ENCODE data around the gene TUSC2. TPM values are rescaled to one million over a fixed set of nuclear protein-coding genes. Genes with fewer than 3 reads are reported as not detected.

TUSC2 gene
- total and polyA plus RNA-seq, 2 donors (not counting 1 experiment from before 2014, with no cell fraction given), result 13.4 to 15.3 TPM

DNA sequence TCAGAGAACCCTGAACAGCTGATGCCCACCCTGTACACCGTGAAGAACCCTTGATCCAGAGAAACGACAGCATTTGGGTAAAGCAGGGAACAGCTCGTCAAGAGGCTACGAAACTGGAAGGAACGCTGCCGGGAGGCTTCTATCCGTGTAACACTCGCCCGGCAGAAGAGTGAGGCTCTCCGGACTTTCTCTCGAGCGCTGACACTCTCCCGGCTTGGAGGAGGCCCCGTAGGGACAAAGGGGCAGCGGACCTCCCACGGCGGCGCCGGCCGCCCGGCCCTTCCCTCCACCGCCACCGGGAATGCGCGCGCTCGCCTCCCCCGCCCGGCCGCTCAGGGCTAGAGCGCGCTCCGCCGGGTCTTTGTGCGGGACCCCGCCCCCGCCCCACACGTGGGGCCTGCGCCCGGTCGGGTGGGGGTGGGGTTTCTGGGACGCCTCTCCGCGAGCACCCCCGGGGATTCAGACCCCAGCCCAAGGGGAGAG lies 7.1 kb downstream of the TUSC2 start:
- peak overlapping the region; percentile 99 for H3K27ac ChIP-seq (ENCODE audit: insufficient read depth, low read length)
- no peaks in the 10 kb centered on the region for H4K20me1 ChIP-seq (ENCODE audit: control insufficient read depth, extremely low read depth, insufficient read depth, low read length)
- peaks cover 7% of the 10 kb centered on the region for H3K4me1 ChIP-seq (ENCODE audit: control insufficient read depth, extremely low read depth, insufficient read depth, low read length)
- no peak overlapping the region for H2AFZ ChIP-seq (ENCODE audit: low read length)
- no peaks in the 10 kb centered on the region for H3K27me3 ChIP-seq (ENCODE audit: control insufficient read depth, insufficient read depth, low read length)
- peaks cover 19% of the 10 kb centered on the region for H3K36me3 ChIP-seq (ENCODE audit: control insufficient read depth, insufficient read depth, low read length)
- TF ChIP-seq, protein P1, sequence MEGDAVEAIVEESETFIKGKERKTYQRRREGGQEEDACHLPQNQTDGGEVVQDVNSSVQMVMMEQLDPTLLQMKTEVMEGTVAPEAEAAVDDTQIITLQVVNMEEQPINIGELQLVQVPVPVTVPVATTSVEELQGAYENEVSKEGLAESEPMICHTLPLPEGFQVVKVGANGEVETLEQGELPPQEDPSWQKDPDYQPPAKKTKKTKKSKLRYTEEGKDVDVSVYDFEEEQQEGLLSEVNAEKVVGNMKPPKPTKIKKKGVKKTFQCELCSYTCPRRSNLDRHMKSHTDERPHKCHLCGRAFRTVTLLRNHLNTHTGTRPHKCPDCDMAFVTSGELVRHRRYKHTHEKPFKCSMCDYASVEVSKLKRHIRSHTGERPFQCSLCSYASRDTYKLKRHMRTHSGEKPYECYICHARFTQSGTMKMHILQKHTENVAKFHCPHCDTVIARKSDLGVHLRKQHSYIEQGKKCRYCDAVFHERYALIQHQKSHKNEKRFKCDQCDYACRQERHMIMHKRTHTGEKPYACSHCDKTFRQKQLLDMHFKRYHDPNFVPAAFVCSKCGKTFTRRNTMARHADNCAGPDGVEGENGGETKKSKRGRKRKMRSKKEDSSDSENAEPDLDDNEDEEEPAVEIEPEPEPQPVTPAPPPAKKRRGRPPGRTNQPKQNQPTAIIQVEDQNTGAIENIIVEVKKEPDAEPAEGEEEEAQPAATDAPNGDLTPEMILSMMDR (conservative IDR thresholded peaks at IDR 0.05 in 1 of 2, IDR thresholded peaks at IDR 0.05 in 1 of 2; ENCODE audit: low read depth in 1 of 2, low read length in 2 of 2), result no peak
- TF ChIP-seq EZH2 (IDR thresholded peaks at IDR 0.05; ENCODE audit: low read length, missing control alignments), result no peak
- DNase-seq (ENCODE audit: low read depth in 2 of 2), result peak; percentile 65
- no peaks in the 10 kb centered on the region for H3K9me3 ChIP-seq (ENCODE audit: control insufficient read depth, insufficient read depth, low read depth, low read length)
- peak overlapping the region; percentile 64 to 84 (median 68) for H3K4me3 ChIP-seq (replicated peaks in 1 of 4; ENCODE audit: control extremely low read depth in 1 of 4, insufficient read depth in 1 of 4, low read depth in 3 of 4, low read length in 4 of 4)
- H3K79me2 ChIP-seq (ENCODE audit: control insufficient read depth, insufficient read depth, low read length), result peaks cover 23% of the 10 kb centered on the region
- H3K9ac ChIP-seq (ENCODE audit: insufficient read depth, low read length), result peak overlapping the region; percentile 99
- peak overlapping the region; percentile 87 for H3K4me2 ChIP-seq (ENCODE audit: extremely low read depth, insufficient read depth, low read length)

DNA sequence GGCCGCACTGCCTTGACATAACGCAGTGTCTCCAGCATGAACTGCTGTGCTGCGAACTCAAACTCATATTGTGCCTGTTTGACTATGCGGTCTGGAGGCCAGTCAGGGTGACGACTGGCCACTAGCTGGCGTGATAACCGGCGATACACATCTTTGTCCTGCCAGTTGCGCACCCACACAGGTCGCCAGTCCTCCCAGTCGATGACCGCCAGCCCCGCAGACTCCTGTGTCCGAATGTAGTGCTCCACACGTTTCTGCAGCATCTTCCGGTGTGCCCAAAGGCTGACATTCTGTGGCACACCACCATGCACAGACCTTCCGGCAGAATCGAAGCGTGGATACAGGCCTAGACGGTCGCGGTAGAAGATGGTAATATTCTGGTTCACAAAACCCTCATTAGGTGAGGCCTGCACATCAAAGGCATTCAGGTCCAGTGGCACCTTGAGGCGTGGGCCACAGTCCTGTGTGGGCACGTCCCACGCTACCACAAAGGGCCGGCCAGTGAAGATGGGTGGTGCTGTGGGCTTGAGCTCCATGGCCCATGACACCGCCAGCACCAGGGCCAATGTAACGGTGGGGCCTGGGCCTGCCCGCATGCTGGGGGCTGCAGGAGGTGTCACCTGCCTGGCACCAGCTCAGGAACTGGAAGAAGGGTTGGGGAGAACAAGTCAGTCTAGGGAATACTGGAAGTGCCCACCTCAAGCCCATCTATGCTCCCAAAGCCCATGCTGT lies 8.0 kb downstream of the TUSC2 start:
- H3K79me2 ChIP-seq (ENCODE audit: control insufficient read depth, insufficient read depth, low read length), result peaks cover 23% of the 10 kb centered on the region
- H3K27me3 ChIP-seq (ENCODE audit: control insufficient read depth, insufficient read depth, low read length), result no peaks in the 10 kb centered on the region
- no peak for DNase-seq (ENCODE audit: low read depth in 2 of 2)
- no peaks in the 10 kb centered on the region for H3K9me3 ChIP-seq (ENCODE audit: control insufficient read depth, insufficient read depth, low read depth, low read length)
- no peak overlapping the region for H2AFZ ChIP-seq (ENCODE audit: low read length)
- H4K20me1 ChIP-seq (ENCODE audit: control insufficient read depth, extremely low read depth, insufficient read depth, low read length), result no peaks in the 10 kb centered on the region
- peaks cover 7% of the 10 kb centered on the region for H3K4me1 ChIP-seq (ENCODE audit: control insufficient read depth, extremely low read depth, insufficient read depth, low read length)
- H3K4me2 ChIP-seq (ENCODE audit: extremely low read depth, insufficient read depth, low read length), result peak overlapping the region; percentile 87
- H3K36me3 ChIP-seq (ENCODE audit: control insufficient read depth, insufficient read depth, low read length), result peaks cover 18% of the 10 kb centered on the region
- no peak overlapping the region for H3K27ac ChIP-seq (ENCODE audit: insufficient read depth, low read length)
- peak overlapping the region; percentile 64 to 84 (median 68) for H3K4me3 ChIP-seq (replicated peaks in 1 of 4; ENCODE audit: control extremely low read depth in 1 of 4, insufficient read depth in 1 of 4, low read depth in 3 of 4, low read length in 4 of 4)
- H3K9ac ChIP-seq (ENCODE audit: insufficient read depth, low read length), result no peak overlapping the region
- no peak for TF ChIP-seq EZH2 (IDR thresholded peaks at IDR 0.05; ENCODE audit: low read length, missing control alignments)
- TF ChIP-seq, protein P1 (conservative IDR thresholded peaks at IDR 0.05 in 1 of 2, IDR thresholded peaks at IDR 0.05 in 1 of 2; ENCODE audit: low read depth in 1 of 2, low read length in 2 of 2), result no peak

DNA sequence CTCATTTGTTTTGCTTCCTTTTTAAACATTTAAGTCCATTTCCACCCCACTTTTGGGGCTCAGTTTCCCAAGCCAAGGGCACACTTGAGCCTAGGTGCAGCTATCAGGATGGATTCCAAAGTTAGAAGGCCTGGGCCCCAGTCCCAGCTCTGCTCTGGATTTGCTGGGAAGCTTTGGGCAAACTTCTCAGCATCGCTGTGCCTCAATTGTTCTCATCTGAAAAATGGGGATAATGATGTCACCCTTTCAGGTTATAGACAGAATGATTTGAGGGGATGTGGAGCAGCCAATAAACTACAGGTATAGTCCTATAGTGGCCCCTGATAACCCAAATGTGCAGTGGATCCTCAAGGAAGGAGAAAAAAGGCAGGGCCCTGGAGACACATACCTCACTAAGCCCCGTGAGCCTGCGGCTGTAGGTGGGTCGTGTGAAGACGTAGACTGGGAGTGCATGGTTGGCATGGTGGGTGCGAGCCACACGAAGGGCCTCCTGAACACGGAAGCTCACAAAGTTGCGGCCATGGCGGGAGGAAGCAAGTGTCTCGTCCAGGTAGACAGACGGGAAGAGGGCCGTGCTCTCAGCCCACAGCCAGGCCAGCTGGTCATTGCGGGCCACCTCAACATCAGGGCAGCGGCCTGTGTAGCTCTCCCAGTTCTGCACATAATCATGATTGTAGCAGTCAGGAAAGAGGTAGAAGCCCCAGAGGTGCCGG lies 8.7 kb downstream of the TUSC2 start:
- no peaks in the 10 kb centered on the region for H4K20me1 ChIP-seq (ENCODE audit: control insufficient read depth, extremely low read depth, insufficient read depth, low read length)
- peaks cover 7% of the 10 kb centered on the region for H3K4me1 ChIP-seq (ENCODE audit: control insufficient read depth, extremely low read depth, insufficient read depth, low read length)
- H3K36me3 ChIP-seq (ENCODE audit: control insufficient read depth, insufficient read depth, low read length), result peaks cover 18% of the 10 kb centered on the region
- TF ChIP-seq, protein P1 (conservative IDR thresholded peaks at IDR 0.05 in 1 of 2, IDR thresholded peaks at IDR 0.05 in 1 of 2; ENCODE audit: low read depth in 1 of 2, low read length in 2 of 2), result no peak
- no peak for TF ChIP-seq EZH2 (IDR thresholded peaks at IDR 0.05; ENCODE audit: low read length, missing control alignments)
- H3K4me2 ChIP-seq (ENCODE audit: extremely low read depth, insufficient read depth, low read length), result no peak overlapping the region
- H3K4me3 ChIP-seq (replicated peaks in 1 of 4; ENCODE audit: control extremely low read depth in 1 of 4, insufficient read depth in 1 of 4, low read depth in 3 of 4, low read length in 4 of 4), result no peak overlapping the region
- H3K79me2 ChIP-seq (ENCODE audit: control insufficient read depth, insufficient read depth, low read length), result peaks cover 23% of the 10 kb centered on the region
- DNase-seq (ENCODE audit: low read depth in 2 of 2), result no peak
- no peaks in the 10 kb centered on the region for H3K27me3 ChIP-seq (ENCODE audit: control insufficient read depth, insufficient read depth, low read length)
- H3K9ac ChIP-seq (ENCODE audit: insufficient read depth, low read length), result no peak overlapping the region
- H3K27ac ChIP-seq (ENCODE audit: insufficient read depth, low read length), result no peak overlapping the region
- H3K9me3 ChIP-seq (ENCODE audit: control insufficient read depth, insufficient read depth, low read depth, low read length), result no peaks in the 10 kb centered on the region
- H2AFZ ChIP-seq (ENCODE audit: low read length), result no peak overlapping the region
